GM13976 (cell line): Measurements from ENCODE around the gene IGFL2.
"Not testable (repeated sequence)": the region's sequence is repeated elsewhere in the genome, so short reads cannot be mapped to it uniquely, and the experiment has no call there.

ENCODE experiments used
- DNase-seq: peaks from one replicate; pipeline ENCODE4 v3.0.0; 2012; ENCODE audit warnings: low spot score
- CTCF ChIP-seq: IDR thresholded peaks from 2 replicates; pipeline ENCODE4 v1.5.1; 2012; ENCODE audit warnings: borderline replicate concordance, mild to moderate bottlenecking; ENCODE audit not compliant: insufficient read depth; ENCODE audit errors: extremely low read depth, missing control alignments, control extremely low read depth
- in situ Hi-C: fragments of 300-500 bp; cut with MboI; formaldehyde crosslinking; loops from one replicate; pipeline ENCODE4 v1.12.0; 2022; ENCODE audit warnings: low sequenced_read_pairs, mixed read lengths, inconsistent platforms; ENCODE audit not compliant: unreplicated experiment

Gene IGFL2

GRCh38 chr19:46192992-46193650 lies 45.1 kb downstream of the IGFL2 start:
- no peak for TF ChIP-seq CTCF
- no peak for DNase-seq
- in situ Hi-C loops, result loop anchor here (10.0 kb wide), 1 partner anchor 108 kb away; no protein-coding TSS in a partner anchor

- in situ Hi-C loops, result loop anchor here (10.0 kb wide), 1 partner anchor 109 kb away; no protein-coding TSS in a partner anchor
- no peak for TF ChIP-seq CTCF
These were observed 45.6 kb downstream of the IGFL2 start for GRCh38 chr19:46193678-46194077.

GRCh38 chr19:46195104-46195503 lies 47.1 kb downstream of the IGFL2 start:
- no peak for DNase-seq
- in situ Hi-C loops, result loop anchor here (10.0 kb wide), 1 partner anchor 110 kb away; no protein-coding TSS in a partner anchor
- no peak for TF ChIP-seq CTCF

More at GRCh38 chr19:46193678-46194077, 45.6 kb downstream of the IGFL2 start:
- no peak for DNase-seq

- DNase-seq, result not testable (repeated sequence)
- in situ Hi-C loops, result loop anchor here (10.0 kb wide), 1 partner anchor 111 kb away; no protein-coding TSS in a partner anchor
These were observed 47.9 kb downstream of the IGFL2 start for GRCh38 chr19:46195919-46196318.

- in situ Hi-C loops, result loop anchor here (10.0 kb wide), 1 partner anchor 112 kb away; no protein-coding TSS in a partner anchor
- no peak for DNase-seq
- TF ChIP-seq CTCF, result no peak
These were observed 48.5 kb downstream of the IGFL2 start for GRCh38 chr19:46196410-46197124.

GRCh38 chr19:46197314-46198070 lies 49.5 kb downstream of the IGFL2 start:
- DNase-seq, result no peak
- no peak for TF ChIP-seq CTCF
- in situ Hi-C loops, result loop anchor here (10.0 kb wide), 1 partner anchor 113 kb away; no protein-coding TSS in a partner anchor
